Epithelial cell of proximal tubule (primary cell): Measurements from ENCODE around the gene SLC35E2B. TPM values are rescaled to one million over a fixed set of nuclear protein-coding genes. Genes with fewer than 3 reads are reported as not detected.

Experiments
- DNase-seq: peaks from one replicate; pipeline ENCODE4 v3.0.0-alpha.2; 2011; ENCODE audit warnings: low read depth
- H3K4me3 ChIP-seq: 2 replicates; pipeline ENCODE4 v1.5.1; 2011; ENCODE audit warnings: low read depth, mild to moderate bottlenecking, low read length
- total RNA-seq: library from RNA; depleted of rRNA; stranded (reverse); fragments of >200 nt; gene quantifications from 2 replicates; pipeline ENCODE4 v1.2.3, GENCODE V29; 2015
- TF ChIP-seq, protein P1 (sequence below): conservative IDR thresholded peaks from 2 replicates; pipeline ENCODE4 v1.5.1; 2012; ENCODE audit warnings: low read depth, mild to moderate bottlenecking, low read length

SLC35E2B gene
- total RNA-seq, 1 donor from 2014 or later: 22.8 TPM

DNA sequence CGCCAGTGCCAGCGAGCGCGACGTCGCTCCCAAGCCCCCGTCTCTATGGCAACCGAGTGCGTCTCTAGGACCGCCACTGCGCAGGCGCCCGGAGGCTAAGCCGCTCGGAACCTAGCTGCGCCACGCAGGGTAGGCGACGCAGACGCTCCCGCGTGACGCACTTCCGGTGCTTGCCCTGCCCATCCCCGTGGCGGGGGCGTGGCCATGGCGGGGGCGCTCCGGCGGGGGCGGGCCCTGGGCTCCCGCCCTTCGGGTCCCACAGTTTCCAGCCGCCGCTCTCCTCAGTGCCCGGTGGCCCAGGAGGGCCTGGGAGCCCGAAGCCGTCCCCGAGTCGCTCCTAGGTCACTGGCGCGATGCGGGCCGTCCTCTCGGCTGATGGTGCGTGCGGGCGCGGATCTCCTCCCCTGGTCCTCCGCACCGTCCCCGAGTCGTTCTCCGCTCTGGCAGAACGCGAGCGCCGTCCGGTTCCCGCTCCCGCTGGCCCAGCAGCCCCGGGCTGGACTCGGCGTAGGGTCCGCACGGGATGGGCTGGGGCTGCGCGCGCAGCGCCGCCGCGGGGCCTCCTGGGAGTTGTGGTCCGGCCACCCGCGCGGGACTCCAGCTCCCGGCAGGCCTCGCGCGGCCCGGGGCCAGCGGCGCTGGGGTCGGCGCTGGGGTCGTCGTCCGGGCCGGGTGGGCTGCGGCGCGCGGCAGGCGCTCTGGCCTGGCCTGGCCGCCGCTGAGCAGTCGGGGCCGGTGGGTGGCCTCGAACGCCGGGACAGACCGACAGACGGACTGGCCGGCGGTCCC, 77.1 kb downstream of the SLC35E2B start, which contains the start of gene MIB2:
Gene MIB2 (plus strand): TSS at position 245 of the 789 bp plus-strand sequence. CDS start 7,953 bp downstream, outside the sequence.
- H3K4me3 ChIP-seq: peak within 1 kb of the TSS; percentile 99
- no peak for DNase-seq
- TF ChIP-seq, protein P1, sequence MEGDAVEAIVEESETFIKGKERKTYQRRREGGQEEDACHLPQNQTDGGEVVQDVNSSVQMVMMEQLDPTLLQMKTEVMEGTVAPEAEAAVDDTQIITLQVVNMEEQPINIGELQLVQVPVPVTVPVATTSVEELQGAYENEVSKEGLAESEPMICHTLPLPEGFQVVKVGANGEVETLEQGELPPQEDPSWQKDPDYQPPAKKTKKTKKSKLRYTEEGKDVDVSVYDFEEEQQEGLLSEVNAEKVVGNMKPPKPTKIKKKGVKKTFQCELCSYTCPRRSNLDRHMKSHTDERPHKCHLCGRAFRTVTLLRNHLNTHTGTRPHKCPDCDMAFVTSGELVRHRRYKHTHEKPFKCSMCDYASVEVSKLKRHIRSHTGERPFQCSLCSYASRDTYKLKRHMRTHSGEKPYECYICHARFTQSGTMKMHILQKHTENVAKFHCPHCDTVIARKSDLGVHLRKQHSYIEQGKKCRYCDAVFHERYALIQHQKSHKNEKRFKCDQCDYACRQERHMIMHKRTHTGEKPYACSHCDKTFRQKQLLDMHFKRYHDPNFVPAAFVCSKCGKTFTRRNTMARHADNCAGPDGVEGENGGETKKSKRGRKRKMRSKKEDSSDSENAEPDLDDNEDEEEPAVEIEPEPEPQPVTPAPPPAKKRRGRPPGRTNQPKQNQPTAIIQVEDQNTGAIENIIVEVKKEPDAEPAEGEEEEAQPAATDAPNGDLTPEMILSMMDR: no peak

GRCh38 chr1:1614954-1615255, 77.7 kb downstream of the SLC35E2B start:
- peak overlapping the region; percentile 99 for H3K4me3 ChIP-seq
- DNase-seq: no peak
- TF ChIP-seq, protein P1: no peak

GRCh38 chr1:1614204-1614953, 78.2 kb downstream of the SLC35E2B start:
- no peak for DNase-seq
- TF ChIP-seq, protein P1: no peak
- peak overlapping the region; percentile 99 for H3K4me3 ChIP-seq

- H3K4me3 ChIP-seq: peak overlapping the region; percentile 99
- TF ChIP-seq, protein P1: no peak
- no peak for DNase-seq
These were observed 79.0 kb downstream of the SLC35E2B start for GRCh38 chr1:1613509-1614082.

GRCh38 chr1:1612104-1612400, 80.5 kb downstream of the SLC35E2B start:
- TF ChIP-seq, protein P1: no peak
- no peak for DNase-seq

DNA sequence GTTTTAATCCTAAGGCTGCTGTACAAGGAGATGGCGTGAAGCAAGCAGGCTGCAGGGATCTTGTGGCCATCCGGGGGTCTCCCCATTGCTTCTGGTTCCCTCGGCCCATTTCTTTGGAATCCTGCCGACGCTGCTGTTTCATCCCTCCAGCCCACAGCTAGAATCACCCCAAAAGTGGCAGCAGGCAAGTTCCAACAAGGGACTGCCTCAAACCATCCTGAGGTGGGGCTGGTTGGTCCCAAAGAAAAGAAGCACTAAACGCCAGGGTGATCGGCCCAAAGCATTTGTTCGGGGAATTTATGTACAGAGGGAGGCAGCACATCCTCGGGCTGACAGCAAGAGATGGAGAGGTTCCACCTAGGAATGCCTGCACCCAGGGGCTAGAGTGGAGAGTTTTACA, 81.8 kb downstream of the SLC35E2B start:
- H3K4me3 ChIP-seq: no peak overlapping the region
- DNase-seq: no peak
- TF ChIP-seq, protein P1: no peak

More at GRCh38 chr1:1612104-1612400, 80.5 kb downstream of the SLC35E2B start:
- no peak overlapping the region for H3K4me3 ChIP-seq
